Type B pancreatic cell (in vitro differentiated cells): ENCODE measurements around the gene FRAT2. TPM values are rescaled to one million over a fixed set of nuclear protein-coding genes. Genes with fewer than 3 reads are reported as not detected.

Experiments used
- DNase-seq: peaks from one replicate; pipeline ENCODE4 v3.0.0; 2021; ENCODE audit warnings: mixed read lengths; ENCODE audit not compliant: unreplicated experiment; ENCODE audit errors: extremely low spot score
- H3K27ac Mint-ChIP-seq: 2 replicates; pipeline ENCODE4 v1.8.0; 2021; ENCODE audit warnings: mild to moderate bottlenecking, mixed read lengths
- H3K27me3 Mint-ChIP-seq: 2 replicates; pipeline ENCODE4 v1.8.0; 2021; ENCODE audit warnings: mixed read lengths
- H3K36me3 Mint-ChIP-seq: 2 replicates; pipeline ENCODE4 v1.8.0; 2021; ENCODE audit warnings: mixed read lengths
- H3K4me1 Mint-ChIP-seq: one replicate; pipeline ENCODE4 v1.8.0; 2021; ENCODE audit warnings: mixed read lengths; ENCODE audit not compliant: unreplicated experiment
- H3K4me3 Mint-ChIP-seq: 2 replicates; pipeline ENCODE4 v1.8.0; 2021; ENCODE audit warnings: mild to moderate bottlenecking, mixed read lengths
- H3K9me3 Mint-ChIP-seq: 2 replicates; pipeline ENCODE4 v1.8.0; 2021; ENCODE audit warnings: mixed read lengths
- CTCF ChIP-seq: fragments of 200-600 bp; sonication (generic); conservative IDR thresholded peaks from 2 replicates; pipeline ENCODE4 v1.5.0; 2021; ENCODE audit warnings: antibody characterized with exemption, mild to moderate bottlenecking
- total RNA-seq: library from RNA; stranded (reverse); gene quantifications from 2 replicates; pipeline ENCODE4 v1.2.1, GENCODE V29; 2021; ENCODE audit warnings: low replicate concordance

FRAT2 gene
- total RNA-seq, 1 donor from 2014 or later: 23.1 TPM

DNA sequence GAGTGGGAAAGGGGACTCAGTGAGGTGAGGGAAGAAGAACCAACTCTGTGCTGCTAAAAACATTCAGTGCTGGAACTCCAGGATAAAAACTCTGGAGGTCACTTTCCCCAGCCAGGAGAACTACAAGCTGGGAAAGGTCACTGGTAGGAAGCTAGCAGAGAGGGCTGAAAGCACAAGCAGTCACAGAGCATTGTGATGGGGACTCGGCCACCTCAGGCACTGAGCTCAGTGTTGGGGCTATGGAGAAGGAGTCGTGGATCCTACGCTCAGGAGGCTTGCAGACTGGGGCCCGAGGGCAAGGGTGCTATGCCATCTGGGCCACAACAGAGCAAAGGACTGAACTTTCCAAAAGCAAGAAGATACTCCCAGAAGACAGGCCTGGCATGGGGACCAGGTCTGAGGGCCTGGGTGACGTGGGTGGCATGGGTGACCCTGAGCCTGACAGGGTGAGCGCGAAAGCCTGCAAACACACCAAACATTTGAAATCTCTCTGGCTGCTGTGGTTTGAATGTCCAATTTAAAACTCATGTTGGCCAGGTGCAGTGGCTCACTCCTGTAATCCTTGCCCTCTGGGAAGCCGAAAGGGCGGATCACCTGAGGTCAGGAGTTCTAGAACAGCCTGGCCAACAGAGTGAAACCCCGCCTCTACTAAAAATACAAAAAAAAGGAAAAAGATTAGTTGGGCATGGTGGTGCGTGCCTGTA, 32.3 kb downstream of the FRAT2 start:
- no peak for TF ChIP-seq CTCF
- Mint-ChIP-seq H3K4me3 (no peak overlapping the region), H3K9me3 (no peaks in the 10 kb centered on the region), H3K36me3 (no peaks in the 10 kb centered on the region), H3K27ac (no peak overlapping the region), H3K4me1 (peaks cover 9% of the 10 kb centered on the region), H3K27me3 (peaks cover under 1% of the 10 kb centered on the region)
- DNase-seq: no peak

DNA sequence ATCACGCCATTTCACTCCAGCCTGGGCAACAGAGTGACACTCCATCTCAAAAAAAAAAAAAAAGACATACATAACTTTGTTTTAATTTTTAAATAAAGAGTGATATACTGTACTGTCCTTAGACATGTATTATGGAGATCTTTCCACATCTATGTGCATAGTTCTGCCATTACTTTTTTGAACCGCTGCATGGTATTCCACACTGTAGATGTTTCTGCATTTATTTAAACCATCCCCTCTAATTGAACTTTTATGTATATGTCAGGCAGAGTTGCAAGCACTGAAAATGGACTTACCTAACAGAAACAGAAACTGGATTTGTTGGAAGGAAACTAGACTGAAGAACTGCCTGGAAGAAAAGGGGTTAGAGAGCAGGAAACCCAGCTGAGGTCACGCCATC, 33.5 kb downstream of the FRAT2 start:
- H3K4me3 Mint-ChIP-seq: no peak overlapping the region
- H3K27ac Mint-ChIP-seq: no peak overlapping the region
- no peak for DNase-seq
- H3K4me1 Mint-ChIP-seq: peaks cover 9% of the 10 kb centered on the region
- H3K9me3 Mint-ChIP-seq: no peaks in the 10 kb centered on the region
- TF ChIP-seq CTCF: no peak
- H3K27me3 Mint-ChIP-seq: no peaks in the 10 kb centered on the region
- no peaks in the 10 kb centered on the region for H3K36me3 Mint-ChIP-seq

- DNase-seq: no peak
- Mint-ChIP-seq H3K27me3 (no peaks in the 10 kb centered on the region), H3K4me3 (no peak overlapping the region), H3K9me3 (no peaks in the 10 kb centered on the region), H3K27ac (peak overlapping the region; percentile 13), H3K36me3 (no peaks in the 10 kb centered on the region), H3K4me1 (peaks cover 9% of the 10 kb centered on the region)
- no peak for TF ChIP-seq CTCF
These were observed 36.3 kb downstream of the FRAT2 start for GRCh38 chr10:97298223-97298571.

DNA sequence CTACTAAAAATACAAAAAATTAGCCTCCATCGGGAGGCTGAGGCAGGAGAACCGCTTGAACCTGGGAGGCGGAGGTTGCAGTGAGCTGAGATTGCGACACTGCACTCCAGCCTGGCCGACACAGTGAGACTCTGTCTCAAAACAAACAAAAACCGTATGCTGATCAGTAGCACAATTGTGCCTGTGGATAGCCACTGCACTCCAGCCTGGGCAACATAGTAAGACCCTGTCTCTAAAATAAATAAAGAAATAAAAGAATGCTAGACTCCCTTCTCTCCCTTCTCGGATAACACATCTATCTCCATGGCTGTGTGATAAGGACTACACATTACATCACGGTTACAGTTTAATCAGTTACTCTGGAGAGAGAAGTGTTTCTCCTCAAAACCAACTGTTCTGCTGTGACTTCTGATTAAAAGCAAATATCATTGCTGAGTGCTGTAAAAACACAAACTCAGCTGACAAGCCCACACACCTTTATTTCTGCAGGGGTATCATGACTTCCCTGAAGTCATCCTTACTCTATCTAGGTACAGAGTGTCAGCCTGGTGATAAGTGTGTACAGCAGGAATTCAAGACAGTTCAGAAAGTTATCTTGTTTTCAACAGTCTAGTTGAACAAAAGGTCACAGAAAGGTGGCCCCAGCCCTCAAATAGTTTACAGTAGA, 36.8 kb downstream of the FRAT2 start:
- no peak for DNase-seq
- Mint-ChIP-seq H3K36me3 (no peaks in the 10 kb centered on the region), H3K9me3 (no peaks in the 10 kb centered on the region), H3K27me3 (no peaks in the 10 kb centered on the region), H3K27ac (peak overlapping the region; percentile 13), H3K4me3 (no peak overlapping the region), H3K4me1 (peaks cover 11% of the 10 kb centered on the region)
- TF ChIP-seq CTCF: no peak

DNA sequence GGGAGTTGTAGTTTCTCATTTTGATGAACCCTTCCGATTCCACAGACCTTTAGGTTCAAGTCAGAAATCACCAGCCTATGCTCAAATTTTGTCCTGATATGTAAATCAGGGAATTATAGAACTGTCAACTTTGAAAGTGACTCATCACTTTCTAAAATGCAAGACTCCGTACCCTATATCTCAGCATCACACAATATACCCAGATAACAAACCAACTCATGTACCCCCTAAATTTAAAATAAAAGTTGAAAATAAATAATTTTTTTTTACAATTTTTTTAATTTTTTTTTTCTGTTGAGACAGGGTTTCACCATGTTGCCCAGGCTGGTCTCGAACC, 41.7 kb downstream of the FRAT2 start:
- peaks cover 3% of the 10 kb centered on the region for H3K36me3 Mint-ChIP-seq

More for the DNA sequence above, 41.7 kb downstream of the FRAT2 start:
- peaks cover 12% of the 10 kb centered on the region for H3K4me1 Mint-ChIP-seq
- H3K9me3 Mint-ChIP-seq: no peaks in the 10 kb centered on the region
- peak overlapping the region; percentile 93 for H3K4me3 Mint-ChIP-seq
- no peaks in the 10 kb centered on the region for H3K27me3 Mint-ChIP-seq
- TF ChIP-seq CTCF: no peak
- DNase-seq: no peak
- H3K27ac Mint-ChIP-seq: peak overlapping the region; percentile 90
